Stimulated activated CD8-positive, alpha-beta memory T cell treated with anti-CD3 and anti-CD28 coated beads, Interleukin-4, amount 100 ng/mL, for 4 hours (primary cell): Measurements from ENCODE around the gene LIMK2.
A peak's percentile ranks its signal among the peaks of the same experiment; 100 is the strongest.

Source experiments
- DNase-seq, 2 donors: peaks; one replicate each; pipeline ENCODE4 v3.0.0-alpha.2; 2020; ENCODE audit warnings: low read depth in 2 of 2, low spot score in 1 of 2

The LIMK2 gene

DNA sequence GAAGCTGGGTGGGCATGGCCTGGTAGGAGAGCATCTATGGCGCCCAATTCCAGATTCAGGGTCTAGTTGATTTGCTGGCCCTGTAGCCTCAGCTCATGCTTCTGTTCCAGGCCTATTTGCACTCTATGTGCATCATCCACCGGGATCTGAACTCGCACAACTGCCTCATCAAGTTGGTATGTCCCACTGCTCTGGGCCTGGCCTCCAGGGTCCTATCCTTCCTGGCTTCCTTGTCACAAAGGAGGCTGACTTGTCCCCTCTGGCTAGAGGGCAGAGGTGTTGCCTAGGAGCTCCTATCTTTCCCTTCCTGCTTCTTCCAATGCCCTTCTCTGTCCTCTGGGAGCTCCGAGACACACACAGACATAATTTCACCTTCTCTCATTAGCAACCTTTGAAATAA, 58.9 kb downstream of the LIMK2 start:
- no peak for DNase-seq

DNA sequence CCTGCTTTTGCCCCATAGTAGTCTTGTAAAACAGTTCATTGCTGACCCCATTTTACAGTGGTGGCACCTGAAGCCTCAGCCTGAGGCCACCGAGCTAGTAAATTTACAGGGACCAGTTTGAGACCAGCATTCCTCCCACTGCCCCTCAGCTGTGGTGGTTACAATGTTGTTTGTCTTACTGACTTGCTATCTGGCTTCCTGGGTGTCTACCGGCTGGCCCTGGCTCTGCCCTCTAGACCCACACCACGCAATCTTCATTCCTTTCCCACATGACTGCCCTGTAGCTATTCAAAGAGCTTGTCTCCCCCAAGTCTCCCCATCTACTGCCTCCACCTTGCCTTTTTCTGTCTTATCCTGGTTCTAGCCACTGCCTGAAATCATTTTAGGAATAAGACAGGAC, 59.4 kb downstream of the LIMK2 start:
- DNase-seq, result no peak

DNA sequence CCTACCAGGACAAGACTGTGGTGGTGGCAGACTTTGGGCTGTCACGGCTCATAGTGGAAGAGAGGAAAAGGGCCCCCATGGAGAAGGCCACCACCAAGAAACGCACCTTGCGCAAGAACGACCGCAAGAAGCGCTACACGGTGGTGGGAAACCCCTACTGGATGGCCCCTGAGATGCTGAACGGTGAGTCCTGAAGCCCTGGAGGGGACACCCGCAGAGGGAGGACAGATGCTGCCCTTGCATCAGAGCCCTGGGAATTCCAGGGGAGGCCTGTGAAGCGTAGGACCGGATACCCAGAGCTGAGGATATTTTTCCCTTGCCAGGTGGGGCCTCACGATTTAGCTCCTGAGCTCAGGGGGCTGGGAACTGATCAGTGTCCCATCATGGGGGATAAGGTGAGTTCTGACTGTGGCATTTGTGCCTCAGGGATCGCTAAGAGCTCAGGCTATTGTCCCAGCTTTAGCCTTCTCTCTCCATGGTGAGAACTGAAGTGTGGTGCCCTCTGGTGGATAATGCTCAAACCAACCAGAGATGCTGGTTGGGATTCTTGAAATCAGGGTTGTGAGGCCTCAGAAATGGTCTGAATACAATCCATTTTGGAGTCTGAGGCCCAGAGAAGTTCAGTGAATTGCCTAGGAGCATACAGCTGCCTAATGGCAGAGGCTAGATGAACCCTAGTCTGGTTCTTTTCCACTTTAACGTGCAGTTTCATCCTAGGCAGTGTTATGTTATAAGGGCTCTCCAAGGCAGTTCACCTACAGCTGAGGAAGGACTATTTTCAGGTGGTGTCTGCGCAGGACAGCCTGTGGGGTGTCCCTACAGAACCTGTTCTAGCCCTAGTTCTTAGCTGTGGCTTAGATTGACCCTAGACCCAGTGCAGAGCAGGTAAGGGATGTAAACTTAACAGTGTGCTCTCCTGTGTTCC, 60.7 kb downstream of the LIMK2 start:
- no peak for DNase-seq

DNA sequence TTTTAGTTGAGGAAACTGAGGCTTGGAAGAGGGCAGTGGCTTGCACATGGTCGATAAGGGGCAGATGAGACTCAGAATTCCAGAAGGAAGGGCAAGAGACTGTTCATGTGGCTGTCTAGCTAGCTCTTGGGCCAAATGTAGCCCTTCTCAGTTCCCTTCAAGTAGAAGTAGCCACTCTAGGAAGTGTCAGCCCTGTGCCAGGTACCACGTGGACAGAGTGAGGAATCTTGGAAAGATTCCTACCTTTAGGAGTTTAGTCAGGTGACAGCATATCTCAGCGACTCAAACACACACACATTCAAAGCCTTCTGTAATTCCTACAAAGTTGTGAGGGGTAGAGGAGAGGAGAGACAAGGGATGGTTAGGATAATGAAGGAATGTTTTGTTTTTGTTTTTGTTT, 61.9 kb downstream of the LIMK2 start:
- no peak for DNase-seq

DNA sequence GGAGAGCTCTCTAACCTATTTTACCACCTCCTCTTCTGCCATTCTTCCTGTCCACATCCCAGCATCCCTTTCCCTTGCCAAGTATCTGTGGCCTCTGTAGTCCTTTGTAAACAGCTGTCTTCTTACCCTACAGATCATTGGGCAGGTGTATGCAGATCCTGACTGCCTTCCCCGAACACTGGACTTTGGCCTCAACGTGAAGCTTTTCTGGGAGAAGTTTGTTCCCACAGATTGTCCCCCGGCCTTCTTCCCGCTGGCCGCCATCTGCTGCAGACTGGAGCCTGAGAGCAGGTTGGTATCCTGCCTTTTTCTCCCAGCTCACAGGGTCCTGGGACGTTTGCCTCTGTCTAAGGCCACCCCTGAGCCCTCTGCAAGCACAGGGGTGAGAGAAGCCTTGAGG, 62.9 kb downstream of the LIMK2 start:
- DNase-seq, result no peak

DNA sequence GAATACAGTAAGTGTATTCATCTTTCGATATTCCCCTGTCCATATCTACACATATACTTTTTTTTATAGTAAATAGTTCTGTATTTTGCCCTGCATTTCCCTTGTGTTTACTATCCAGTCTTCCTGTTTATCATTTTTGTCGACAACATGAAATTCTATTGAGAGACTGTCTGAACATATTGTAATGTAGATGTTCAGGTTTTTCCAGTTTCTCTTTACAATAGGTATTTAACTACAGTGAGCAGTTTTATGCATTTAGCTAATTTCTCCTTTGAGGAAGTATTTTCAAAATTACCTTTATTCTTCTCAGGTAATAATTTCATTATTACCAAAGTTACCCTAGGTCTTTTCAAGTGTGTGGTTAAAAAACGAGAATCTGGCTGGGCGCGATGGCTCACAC, 63.5 kb downstream of the LIMK2 start:
- no peak for DNase-seq

DNA sequence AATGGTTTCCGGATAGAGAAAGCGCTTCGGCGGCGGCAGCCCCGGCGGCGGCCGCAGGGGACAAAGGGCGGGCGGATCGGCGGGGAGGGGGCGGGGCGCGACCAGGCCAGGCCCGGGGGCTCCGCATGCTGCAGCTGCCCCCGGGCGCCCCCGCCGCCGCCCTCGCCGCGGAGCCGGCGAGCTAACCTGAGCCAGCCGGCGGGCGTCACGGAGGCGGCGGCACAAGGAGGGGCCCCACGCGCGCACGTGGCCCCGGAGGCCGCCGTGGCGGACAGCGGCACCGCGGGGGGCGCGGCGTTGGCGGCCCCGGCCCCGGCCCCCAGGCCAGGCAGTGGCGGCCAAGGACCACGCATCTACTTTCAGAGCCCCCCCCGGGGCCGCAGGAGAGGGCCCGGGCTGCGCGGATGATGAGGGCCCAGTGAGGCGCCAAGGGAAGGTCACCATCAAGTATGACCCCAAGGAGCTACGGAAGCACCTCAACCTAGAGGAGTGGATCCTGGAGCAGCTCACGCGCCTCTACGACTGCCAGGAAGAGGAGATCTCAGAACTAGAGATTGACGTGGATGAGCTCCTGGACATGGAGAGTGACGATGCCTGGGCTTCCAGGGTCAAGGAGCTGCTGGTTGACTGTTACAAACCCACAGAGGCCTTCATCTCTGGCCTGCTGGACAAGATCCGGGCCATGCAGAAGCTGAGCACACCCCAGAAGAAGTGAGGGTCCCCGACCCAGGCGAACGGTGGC, 64.5 kb downstream of the LIMK2 start:
- no peak for DNase-seq

DNA sequence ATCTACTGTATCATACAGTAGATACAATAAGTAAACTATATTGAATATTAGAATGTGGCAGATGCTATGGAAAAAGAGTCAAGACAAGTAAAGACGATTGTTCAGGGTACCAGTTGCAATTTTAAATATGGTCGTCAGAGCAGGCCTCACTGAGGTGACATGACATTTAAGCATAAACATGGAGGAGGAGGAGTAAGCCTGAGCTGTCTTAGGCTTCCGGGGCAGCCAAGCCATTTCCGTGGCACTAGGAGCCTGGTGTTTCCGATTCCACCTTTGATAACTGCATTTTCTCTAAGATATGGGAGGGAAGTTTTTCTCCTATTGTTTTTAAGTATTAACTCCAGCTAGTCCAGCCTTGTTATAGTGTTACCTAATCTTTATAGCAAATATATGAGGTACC, 65.6 kb downstream of the LIMK2 start:
- DNase-seq, result no peak

DNA sequence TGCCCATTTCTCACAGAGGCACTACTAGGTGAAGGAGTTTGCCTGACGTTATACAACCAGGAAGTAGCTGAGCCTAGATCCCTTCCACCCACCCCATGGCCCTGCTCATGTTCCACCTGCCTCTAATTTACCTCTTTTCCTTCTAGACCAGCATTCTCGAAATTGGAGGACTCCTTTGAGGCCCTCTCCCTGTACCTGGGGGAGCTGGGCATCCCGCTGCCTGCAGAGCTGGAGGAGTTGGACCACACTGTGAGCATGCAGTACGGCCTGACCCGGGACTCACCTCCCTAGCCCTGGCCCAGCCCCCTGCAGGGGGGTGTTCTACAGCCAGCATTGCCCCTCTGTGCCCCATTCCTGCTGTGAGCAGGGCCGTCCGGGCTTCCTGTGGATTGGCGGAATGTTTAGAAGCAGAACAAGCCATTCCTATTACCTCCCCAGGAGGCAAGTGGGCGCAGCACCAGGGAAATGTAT, 66.1 kb downstream of the LIMK2 start:
- no peak for DNase-seq

DNA sequence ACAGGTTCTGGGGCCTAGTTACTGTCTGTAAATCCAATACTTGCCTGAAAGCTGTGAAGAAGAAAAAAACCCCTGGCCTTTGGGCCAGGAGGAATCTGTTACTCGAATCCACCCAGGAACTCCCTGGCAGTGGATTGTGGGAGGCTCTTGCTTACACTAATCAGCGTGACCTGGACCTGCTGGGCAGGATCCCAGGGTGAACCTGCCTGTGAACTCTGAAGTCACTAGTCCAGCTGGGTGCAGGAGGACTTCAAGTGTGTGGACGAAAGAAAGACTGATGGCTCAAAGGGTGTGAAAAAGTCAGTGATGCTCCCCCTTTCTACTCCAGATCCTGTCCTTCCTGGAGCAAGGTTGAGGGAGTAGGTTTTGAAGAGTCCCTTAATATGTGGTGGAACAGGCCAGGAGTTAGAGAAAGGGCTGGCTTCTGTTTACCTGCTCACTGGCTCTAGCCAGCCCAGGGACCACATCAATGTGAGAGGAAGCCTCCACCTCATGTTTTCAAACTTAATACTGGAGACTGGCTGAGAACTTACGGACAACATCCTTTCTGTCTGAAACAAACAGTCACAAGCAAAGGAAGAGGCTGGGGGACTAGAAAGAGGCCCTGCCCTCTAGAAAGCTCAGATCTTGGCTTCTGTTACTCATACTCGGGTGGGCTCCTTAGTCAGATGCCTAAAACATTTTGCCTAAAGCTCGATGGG, 66.7 kb downstream of the LIMK2 start:
- DNase-seq, result no peak

DNA sequence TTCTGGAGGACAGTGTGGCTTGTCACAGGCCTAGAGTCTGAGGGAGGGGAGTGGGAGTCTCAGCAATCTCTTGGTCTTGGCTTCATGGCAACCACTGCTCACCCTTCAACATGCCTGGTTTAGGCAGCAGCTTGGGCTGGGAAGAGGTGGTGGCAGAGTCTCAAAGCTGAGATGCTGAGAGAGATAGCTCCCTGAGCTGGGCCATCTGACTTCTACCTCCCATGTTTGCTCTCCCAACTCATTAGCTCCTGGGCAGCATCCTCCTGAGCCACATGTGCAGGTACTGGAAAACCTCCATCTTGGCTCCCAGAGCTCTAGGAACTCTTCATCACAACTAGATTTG, 67.2 kb downstream of the LIMK2 start:
- no peak for DNase-seq

DNA sequence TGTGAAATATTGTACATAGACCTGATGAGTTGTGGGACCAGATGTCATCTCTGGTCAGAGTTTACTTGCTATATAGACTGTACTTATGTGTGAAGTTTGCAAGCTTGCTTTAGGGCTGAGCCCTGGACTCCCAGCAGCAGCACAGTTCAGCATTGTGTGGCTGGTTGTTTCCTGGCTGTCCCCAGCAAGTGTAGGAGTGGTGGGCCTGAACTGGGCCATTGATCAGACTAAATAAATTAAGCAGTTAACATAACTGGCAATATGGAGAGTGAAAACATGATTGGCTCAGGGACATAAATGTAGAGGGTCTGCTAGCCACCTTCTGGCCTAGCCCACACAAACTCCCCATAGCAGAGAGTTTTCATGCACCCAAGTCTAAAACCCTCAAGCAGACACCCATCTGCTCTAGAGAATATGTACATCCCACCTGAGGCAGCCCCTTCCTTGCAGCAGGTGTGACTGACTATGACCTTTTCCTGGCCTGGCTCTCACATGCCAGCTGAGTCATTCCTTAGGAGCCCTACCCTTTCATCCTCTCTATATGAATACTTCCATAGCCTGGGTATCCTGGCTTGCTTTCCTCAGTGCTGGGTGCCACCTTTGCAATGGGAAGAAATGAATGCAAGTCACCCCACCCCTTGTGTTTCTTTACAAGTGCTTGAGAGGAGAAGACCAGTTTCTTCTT, 67.9 kb downstream of the LIMK2 start:
- DNase-seq, result no peak

DNA sequence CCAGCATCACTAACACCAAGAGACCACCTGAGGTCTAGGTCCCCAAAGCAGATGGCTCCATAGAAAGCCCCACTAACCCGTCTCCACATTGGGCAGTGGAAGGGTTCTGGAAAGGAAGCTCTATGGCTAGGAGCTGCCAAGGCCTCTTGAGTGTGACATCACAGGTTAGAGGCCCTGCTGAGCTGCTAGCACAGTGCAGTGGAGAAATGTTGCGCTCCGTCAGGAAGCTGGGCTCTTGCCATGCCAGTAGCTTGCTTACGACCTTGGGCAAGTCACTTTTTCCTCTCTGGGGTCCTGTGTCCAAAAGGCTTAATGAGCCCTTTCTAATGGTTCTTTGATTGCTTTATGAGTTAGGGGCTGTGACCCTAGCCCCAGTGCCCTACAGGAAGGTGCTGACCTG, 69.6 kb downstream of the LIMK2 start:
- no peak for DNase-seq

DNA sequence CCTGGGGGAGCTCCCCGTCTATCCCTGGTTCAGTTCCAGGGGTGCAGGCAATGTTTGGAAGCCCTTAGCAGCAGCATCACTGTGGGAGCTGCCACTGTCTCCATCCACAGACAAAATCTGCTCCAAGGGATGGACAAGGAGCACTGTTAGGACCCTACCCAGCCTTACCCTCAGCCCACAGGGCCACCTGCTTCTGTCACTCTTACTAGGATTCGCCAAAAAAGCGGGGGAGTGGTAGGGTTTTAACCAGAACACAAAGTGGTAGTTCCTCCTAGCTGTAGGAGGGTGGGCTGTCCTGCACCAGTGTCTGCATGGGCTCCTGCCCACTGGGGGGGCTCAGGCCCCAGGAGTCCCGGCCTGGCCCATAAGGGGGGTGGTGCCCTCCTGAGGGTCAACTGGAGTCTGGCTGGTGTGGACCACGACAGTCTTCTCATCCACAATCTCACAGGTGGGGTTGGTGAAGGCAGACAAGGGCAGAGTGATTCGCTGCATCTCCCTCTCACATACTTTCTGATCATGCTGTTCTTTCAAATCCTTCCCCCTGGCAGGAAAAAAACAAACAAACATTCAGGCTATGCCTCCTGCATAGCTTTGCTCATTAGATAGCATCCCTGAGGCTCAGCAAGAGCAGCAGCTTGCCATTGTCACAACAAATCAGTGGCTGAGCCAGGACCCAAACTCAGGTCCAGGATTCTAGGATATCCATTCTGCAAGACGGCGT, 70.8 kb downstream of the LIMK2 start:
- no peak for DNase-seq

DNA sequence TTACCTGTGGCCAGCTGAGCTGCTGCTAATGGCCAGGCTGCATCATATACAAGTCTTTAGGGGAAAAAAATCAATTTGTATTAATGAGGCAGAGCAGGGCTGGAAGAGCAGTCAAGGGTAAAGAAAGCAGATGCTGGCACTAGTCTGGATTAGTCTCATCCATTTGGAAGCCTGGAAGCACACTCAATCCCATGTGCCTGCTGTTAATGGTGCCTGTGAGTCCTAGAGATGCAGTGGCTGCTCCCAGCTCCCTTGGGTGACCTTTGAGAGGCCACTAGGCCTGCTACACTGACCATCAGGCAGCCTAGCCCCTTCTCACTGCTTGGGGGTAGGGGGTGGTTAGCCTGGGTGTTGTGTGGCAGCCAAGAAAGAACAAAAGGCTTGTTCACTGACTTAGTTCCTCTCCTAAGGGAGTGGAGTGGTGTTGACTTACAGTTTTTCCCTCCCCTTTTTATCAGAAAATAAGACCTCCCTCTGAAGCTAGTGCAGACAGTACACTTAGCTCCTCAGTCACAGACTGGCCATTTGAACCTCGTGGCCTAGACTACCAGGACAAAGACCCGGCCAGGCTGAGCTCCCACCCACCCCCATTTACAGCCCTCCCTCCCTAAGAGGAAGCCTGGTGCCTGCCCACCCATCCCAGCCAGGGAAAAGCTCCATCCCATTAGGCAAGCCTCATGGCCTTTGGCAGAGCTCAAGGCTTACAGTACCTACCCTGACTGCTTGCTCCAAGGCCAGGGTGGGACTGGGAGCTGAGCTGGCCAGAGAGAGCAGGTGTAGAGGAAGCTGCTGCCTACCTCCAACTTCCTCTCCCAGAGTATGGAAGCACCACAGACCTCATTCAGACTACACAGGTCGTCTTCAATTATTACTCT, 72.4 kb downstream of the LIMK2 start:
- no peak for DNase-seq

DNA sequence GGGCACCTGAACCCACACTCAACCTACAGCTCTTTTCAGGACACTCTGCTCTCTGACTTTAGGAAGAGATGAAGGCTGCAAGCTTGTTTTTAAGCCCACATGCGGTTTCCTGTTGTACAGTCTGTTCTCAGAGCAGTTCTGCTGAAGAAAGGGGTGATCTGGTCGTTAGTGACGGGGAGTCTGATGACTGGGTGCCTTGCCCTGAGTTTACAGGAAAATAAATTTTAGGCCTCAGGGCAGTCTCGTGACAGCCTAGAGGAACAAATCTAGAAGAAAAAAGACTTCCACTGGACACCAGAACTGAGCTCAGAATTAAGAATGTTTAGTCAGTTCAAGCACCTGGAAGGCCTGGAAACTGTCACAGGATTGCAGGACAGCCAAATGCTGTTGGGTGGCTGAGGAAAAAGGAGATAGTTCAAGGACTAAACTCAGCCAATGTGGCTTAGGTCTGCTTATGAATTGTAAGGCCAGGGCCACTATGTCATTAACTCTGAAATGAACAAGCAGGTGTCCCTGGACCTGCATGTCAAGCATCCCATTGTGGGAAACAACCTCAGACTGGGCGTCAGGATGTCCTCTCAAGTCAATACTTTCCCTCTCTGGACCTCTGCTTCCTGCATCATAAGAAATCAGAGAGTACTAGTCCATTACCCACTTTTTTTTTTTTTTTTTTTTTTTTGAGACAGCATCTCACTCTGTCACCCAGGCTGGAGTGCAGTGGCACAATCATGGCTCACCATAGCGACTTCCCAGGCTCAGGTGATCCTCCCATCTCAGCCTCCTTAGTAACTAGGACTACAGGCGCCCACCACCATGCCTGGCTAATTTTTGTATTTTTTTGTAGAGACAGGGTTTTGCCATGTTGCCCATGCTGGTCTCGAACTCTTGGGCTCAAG, 74.5 kb downstream of the LIMK2 start:
- DNase-seq, result peak in 1 of 2 donors; percentile 48

DNA sequence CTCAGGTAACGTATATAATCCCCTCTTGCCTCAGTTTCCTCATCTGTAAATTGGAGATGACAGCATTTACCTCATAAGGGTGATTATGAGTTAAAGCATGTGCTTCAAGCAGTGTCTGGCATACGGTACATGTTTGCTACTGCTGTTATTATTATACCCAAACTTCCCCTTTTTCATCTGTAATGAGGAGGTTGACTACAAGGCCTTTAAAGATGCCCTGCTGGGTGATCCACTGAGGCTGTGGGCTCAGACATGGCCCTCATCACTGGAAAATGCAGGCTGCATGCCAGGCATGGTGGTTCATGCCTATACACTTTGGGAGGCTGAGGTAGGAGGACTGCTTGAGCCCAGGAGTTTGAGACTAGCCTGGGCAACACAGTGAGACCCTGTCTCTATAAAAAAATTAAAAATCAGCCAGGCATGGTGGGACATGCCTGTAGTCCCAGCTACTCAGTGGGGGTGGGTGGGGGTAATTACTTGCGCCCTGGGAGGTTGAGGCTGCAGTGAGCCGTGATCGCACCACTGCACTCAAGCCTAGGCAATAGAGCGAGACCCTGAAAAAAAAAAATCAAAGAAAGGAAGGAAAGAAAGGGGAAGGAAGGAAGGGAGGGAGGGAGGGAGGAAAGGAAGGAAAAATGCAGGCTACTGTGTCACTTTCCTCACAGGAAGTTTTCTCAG, 75.9 kb downstream of the LIMK2 start:
- no peak for DNase-seq
